Ovary (tissue), 9 donors: Measurements from ENCODE around the gene PRICKLE1. TPM values are rescaled to one million over a fixed set of nuclear protein-coding genes. Genes with fewer than 3 reads are reported as not detected.

Experiments used
- DNase-seq, 5 donors: peaks; one replicate each; pipeline ENCODE4 v3.0.0-alpha.2; 2019 to 2020
- H3K27ac ChIP-seq, 2 donors: fragments of 200-600 bp; one replicate each; pipeline versions ENCODE4 v1.5.1 to v1.8.0; 2019 to 2022
- H3K27me3 ChIP-seq: fragments of 200-600 bp; one replicate; pipeline ENCODE4 v1.8.0; 2022
- H3K36me3 ChIP-seq: fragments of 200-600 bp; sonication (generic); one replicate; pipeline ENCODE4 v1.5.1; 2019
- H3K4me1 ChIP-seq: one replicate; pipeline ENCODE4 v1.8.1; 2013; ENCODE audit warnings: mild to moderate bottlenecking, moderate library complexity; ENCODE audit not compliant: insufficient read depth
- H3K4me3 ChIP-seq: fragments of 200-600 bp; sonication (generic); one replicate; pipeline ENCODE4 v1.5.1; 2017
- H3K9me3 ChIP-seq, 2 donors: fragments of 200-600 bp in 1 of 2; sonication (generic) in 1 of 2; one replicate each; pipeline versions ENCODE4 v1.5.1 to v1.8.1; 2013 to 2019; ENCODE audit warnings: mild to moderate bottlenecking in 1 of 2, moderate library complexity in 1 of 2
- EP300 ChIP-seq: sonication (generic); formaldehyde crosslinking; IDR thresholded peaks from one replicate; pipeline ENCODE4 v1.6.1; 2017; ENCODE audit warnings: antibody characterized with exemption
- POLR2A ChIP-seq: fragments of 450-650 bp; IDR thresholded peaks from one replicate; pipeline ENCODE4 v1.6.1; 2017; ENCODE audit warnings: antibody characterized with exemption, mild to moderate bottlenecking, moderate library complexity
- WGBS, 3 donors: extraction: QIAGEN DNeasy Blood & Tissue Kit in 1 of 3; methylation state at CpG; one replicate each; pipeline versions ENCODE4 v1.1.5 to v1.1.7; 2013 to 2017; 5-methylcytosine and 5-hydroxymethylcytosine counted together
- intact Hi-C, 4 donors: fragments of 100-400 bp; cut with DNase I; formaldehyde crosslinking; loops; one replicate each; pipeline versions ENCODE4 v1.11.0 to v1.15.1; 2022 to 2023
- polyA plus RNA-seq, 2 donors: library from polyadenylated mRNA; stranded (reverse); fragments of 200-250 nt in 1 of 2; fragments of 350-450 nt in 1 of 2; fragmentation: Illumina TruSeq in 1 of 2; extraction: RNeasy Lipid Tissue Mini Kit (QIAGEN cat#74804) in 1 of 2; gene quantifications; one replicate each; pipeline ENCODE4 v1.2.3, GENCODE V29; 2013 to 2014
- total RNA-seq, 7 donors: library from RNA; depleted of rRNA in 2 of 7; stranded (reverse); fragments of >200 nt in 2 of 7; fragmentation: NEBNext Ultra II Directional in 3 of 7; extraction: Animal tissue kit (Norgen Biotek cat#: 25700) in 3 of 7; gene quantifications; one replicate each; pipeline versions ENCODE4 v1.1.0 to v1.2.4, GENCODE V29; 2016 to 2023
- TF ChIP-seq, protein P1 (sequence below), 3 donors: fragments of 450-650 bp in 2 of 3; fragments of 200-600 bp in 1 of 3; IDR thresholded peaks; one replicate each; pipeline versions ENCODE4 v1.5.1 to v1.8.0; 2016 to 2022; ENCODE audit warnings: antibody characterized with exemption in 3 of 3, mild to moderate bottlenecking in 1 of 3
- donor health status: DM: no; HTN: no; CAD: no; lungs with moderate emphysema.
- donor health status: DM: no; HTN: no; CAD: no.
- donor health status: Bipolar disorder and iron deficiency.
- donor health status: DM: yes; HTN: yes; CAD: no.
- donor health status: DM: no; HTN: no; CAD: no.
- donor health status: DM: yes; HTN: yes; CAD: no.

The PRICKLE1 gene
- total and polyA plus RNA-seq, 9 donors, result 12.5 to 35.2 (median 22.5) TPM

DNA sequence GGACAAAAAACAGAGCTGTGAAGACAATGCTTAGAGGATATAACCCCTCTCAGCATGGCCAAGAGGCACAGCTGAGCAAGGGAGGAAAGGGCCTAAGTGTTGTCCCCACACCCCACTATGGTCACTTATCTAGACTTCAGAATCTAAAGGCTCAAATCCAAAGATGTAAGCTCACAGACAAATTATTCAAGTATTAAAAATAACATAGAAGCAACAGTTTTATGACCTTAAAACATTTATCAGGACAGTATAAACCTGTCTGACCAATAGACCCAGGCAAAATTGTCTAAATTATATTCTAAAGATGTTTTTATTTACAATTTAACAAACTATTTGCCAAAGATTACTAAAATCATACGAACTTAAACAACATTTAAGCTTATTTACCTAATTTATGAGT lies 28.1 kb upstream of the PRICKLE1 start:
- 49 to 60% (median 58%) methylated on average over 1 of the region's 1 CpG for WGBS, 3 donors
- no peak overlapping the region for H3K27ac ChIP-seq
- H3K4me1 ChIP-seq, result no peaks in the 10 kb centered on the region
- no peaks in the 10 kb centered on the region for H3K27me3 ChIP-seq
- H3K4me3 ChIP-seq, result no peak overlapping the region
- intact Hi-C loops, result no loop called here
- TF ChIP-seq, protein P1, sequence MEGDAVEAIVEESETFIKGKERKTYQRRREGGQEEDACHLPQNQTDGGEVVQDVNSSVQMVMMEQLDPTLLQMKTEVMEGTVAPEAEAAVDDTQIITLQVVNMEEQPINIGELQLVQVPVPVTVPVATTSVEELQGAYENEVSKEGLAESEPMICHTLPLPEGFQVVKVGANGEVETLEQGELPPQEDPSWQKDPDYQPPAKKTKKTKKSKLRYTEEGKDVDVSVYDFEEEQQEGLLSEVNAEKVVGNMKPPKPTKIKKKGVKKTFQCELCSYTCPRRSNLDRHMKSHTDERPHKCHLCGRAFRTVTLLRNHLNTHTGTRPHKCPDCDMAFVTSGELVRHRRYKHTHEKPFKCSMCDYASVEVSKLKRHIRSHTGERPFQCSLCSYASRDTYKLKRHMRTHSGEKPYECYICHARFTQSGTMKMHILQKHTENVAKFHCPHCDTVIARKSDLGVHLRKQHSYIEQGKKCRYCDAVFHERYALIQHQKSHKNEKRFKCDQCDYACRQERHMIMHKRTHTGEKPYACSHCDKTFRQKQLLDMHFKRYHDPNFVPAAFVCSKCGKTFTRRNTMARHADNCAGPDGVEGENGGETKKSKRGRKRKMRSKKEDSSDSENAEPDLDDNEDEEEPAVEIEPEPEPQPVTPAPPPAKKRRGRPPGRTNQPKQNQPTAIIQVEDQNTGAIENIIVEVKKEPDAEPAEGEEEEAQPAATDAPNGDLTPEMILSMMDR (IDR thresholded peaks at IDR 0.05), result no peak
- no peak for TF ChIP-seq EP300
- TF ChIP-seq POLR2A, result no peak
- DNase-seq, result no peak
- H3K9me3 ChIP-seq, result peaks cover 0 to 3% of the 10 kb centered on the region in 2 donors
- H3K36me3 ChIP-seq, result no peaks in the 10 kb centered on the region

DNA sequence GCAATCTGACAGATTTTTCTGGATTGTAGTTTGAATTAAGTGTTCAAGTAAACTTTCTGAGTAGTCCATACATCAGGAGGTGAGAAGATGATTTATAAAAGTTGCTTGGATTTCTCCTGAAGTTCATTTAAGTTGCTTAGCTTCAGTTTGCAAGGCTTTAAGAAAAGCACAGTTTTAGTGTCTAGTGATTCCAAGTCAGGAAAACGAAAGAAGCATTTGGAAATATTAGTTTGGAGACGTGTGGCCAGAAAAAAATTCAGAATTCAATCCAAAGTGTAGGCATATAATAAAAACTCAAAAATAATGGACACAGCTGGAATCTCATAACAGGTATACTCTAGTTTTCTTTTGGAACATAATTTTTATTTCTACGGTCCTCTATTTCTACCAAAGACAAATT lies 25.5 kb upstream of the PRICKLE1 start:
- TF ChIP-seq EP300 (no peak), POLR2A (no peak)
- TF ChIP-seq, protein P1 (IDR thresholded peaks at IDR 0.05), result no peak
- WGBS, 3 donors, result 82 to 89% (median 87%) methylated on average over 3 of the region's 3 CpGs
- DNase-seq, result no peak
- Histone ChIP-seq H3K27ac (no peak overlapping the region), H3K36me3 (no peaks in the 10 kb centered on the region), H3K4me3 (no peak overlapping the region), H3K27me3 (no peaks in the 10 kb centered on the region), H3K9me3 (peaks cover 0 to 3% of the 10 kb centered on the region in 2 donors), H3K4me1 (peaks cover 3% of the 10 kb centered on the region)
- intact Hi-C loops, result no loop called here

DNA sequence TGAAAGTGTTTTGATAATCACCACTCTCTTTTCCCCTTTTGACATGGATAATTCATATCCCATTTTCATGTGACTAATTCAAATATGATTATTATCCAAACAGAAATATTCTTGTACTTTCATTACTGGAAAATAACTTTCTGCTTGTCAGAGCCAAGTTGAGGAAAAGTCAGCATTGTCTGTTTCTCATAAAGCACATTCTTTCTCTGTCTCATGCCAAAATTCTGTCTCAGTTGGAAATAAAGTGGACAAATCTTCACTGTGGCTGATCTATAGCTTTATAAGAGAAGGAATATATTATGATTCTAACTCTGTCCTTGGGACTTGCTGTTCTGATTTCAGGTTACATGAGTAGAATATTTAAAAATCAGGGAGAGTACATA lies 22.7 kb upstream of the PRICKLE1 start:
- intact Hi-C loops, result no loop called here
- Histone ChIP-seq H3K9me3 (no peaks in the 10 kb centered on the region), H3K4me1 (peaks cover 3% of the 10 kb centered on the region), H3K27ac (no peak overlapping the region), H3K27me3 (no peaks in the 10 kb centered on the region), H3K4me3 (no peak overlapping the region), H3K36me3 (no peaks in the 10 kb centered on the region)
- TF ChIP-seq POLR2A (no peak), EP300 (no peak)
- TF ChIP-seq, protein P1 (IDR thresholded peaks at IDR 0.05), result no peak
- DNase-seq, result no peak

DNA sequence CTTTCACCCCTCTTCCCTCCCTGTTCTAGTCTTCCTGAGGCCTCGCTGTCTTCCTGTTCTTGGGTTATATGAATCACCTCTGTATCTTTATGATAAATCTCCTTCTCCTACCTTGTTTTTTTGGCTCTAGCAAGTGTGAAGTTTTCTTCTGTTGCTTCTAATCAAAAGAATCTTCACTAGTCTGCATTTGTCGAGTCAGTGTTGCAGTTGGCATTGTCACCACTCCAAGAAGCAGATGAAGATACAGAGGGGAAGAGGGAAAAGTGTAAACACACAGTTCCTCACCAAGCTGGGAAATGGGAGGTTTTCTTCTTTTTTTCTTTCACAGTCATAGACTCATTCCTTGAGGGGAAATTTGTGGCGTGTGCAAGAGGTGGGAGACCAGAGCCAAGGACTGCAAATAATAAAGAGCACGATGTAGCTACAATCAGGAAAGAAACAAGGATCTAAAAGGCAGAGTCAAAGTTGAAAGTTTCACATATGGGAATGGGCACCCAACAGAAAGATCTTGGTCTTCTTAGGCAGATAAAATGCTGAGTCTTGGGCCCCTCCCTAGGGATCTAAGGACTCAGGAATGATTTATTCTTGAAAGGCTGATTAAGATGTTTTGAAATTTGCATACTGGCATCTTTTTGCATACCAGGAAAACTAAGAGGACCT lies 22.2 kb upstream of the PRICKLE1 start:
- Histone ChIP-seq H3K36me3 (no peaks in the 10 kb centered on the region), H3K27ac (no peak overlapping the region), H3K9me3 (no peaks in the 10 kb centered on the region), H3K4me1 (peaks cover 3% of the 10 kb centered on the region), H3K27me3 (no peaks in the 10 kb centered on the region), H3K4me3 (no peak overlapping the region)
- intact Hi-C loops, result no loop called here
- DNase-seq, result no peak
- 23 to 28% (median 28%) methylated on average over 4 of the region's 4 CpGs for WGBS, 3 donors
- TF ChIP-seq POLR2A (no peak), EP300 (no peak)
- TF ChIP-seq, protein P1 (IDR thresholded peaks at IDR 0.05), result no peak
